ENCODE measurements around the gene FBXO28. TPM values are rescaled to one million over a fixed set of nuclear protein-coding genes. Genes with fewer than 3 reads are reported as not detected.
A peak's percentile ranks its signal among the peaks of the same experiment; 100 is the strongest.

The FBXO28 gene
- total RNA-seq, 1 donor from 2014 or later = 29.7 TPM

DNA sequence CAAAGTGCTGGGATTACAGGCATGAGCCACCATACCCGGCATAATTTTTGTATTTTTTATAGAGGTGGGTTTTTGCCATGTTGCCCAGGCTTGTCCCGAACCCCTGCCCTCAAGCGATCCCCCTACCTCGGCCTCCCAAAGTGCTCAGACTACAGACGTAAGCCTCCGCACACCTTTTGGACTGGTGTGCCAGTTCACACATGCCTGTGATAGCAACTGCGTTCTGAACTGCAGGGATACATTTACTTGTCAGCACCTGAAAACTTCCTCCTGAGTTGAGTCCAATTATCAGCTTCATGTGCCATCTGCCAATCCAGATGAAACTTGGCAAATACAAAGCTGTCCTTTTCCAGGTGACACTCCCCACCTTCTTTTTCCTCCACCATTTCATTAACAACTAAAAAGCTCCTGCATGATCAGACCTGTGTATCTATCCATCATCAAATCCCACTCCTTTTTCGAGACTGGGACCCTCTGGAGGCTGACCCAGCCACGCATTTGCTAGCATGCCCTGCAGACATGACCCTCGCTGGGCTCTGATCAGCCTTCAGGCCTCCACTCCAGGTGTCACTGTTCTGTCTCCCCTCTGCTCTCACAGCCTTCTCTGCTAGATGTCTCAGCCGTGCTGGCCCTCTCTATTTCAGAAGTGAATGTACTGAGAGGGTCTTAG lies 67.0 kb downstream of the FBXO28 start:
- DNase-seq (ENCODE audit: low spot score) (no peak), ATAC-seq (no peak)
- intact Hi-C loops (cut with DNase I) = no loop called here

DNA sequence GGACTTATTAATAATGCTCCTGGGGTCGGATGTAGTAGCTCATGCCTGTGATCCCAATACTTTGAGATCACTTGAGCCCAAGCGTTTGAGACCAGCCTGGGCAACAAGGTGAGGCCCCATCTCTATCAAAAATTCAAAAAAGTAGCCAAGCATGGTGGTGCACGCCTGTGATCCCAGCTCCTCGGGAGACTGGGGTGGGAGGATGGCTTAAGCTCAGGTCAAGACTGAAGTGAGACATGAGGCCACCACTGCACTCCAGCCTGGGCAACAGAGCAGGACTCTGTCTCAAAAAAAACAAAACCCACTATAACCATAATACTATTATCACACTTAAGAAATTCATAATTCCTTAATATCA lies 67.5 kb downstream of the FBXO28 start:
- DNase-seq (ENCODE audit: low spot score) (no peak), ATAC-seq (no peak)
- intact Hi-C loops (cut with DNase I) = no loop called here

DNA sequence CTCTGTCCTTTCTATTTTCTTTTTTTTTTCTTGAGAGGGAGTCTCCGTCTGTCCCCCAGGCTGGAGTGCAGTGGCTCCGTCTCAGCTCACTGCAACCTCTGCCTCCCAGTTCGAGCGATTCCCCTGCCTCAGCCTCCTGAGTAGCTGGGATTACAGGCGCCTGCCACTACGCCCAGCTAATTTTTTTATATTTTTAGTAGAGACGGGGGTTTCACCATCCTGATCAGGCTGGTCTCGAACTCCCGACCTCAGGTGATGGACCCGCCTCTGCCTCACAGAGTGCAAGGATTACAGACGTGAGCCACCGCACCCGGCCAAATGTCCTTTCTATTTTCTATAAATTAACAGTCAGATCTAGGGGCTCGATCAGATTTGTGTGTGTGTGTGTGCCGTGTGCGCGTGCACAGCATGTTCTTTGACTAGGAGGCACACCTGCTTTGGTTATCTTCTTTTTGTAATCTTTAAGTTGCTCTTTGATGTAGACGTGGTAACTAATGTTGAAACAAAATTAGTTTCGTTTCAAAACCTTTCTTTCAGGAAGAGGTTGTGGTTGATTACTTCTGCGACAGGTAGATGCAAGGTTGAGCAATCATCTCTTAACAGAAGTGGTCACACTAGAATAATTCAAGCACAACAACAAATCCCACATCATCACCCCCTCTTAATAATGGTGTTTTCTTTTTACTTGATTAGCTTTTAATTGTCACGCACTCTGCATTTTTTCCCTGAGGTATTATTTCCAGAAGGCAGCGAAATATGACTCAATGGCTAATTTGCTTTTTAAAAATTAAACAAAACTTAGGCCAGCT lies 68.3 kb downstream of the FBXO28 start:
- intact Hi-C loops (cut with DNase I) = no loop called here
- ATAC-seq (no peak), DNase-seq (ENCODE audit: low spot score) (no peak)

- intact Hi-C loops (cut with DNase I) = no loop called here
- ATAC-seq (peak; percentile 93), DNase-seq (ENCODE audit: low spot score) (peak; percentile 87)
Observed at GRCh38 chr1:224182866-224183590, 69.1 kb downstream of the FBXO28 start, which contains the start of gene DEGS1. DEGS1 (plus strand) TSS chr1:224183240; CDS start chr1:224183337, 97 bp downstream.

GRCh38 chr1:224183591-224184312 lies 69.8 kb downstream of the FBXO28 start:
- intact Hi-C loops (cut with DNase I) = no loop called here
- DNase-seq (ENCODE audit: low spot score) (peak; percentile 75), ATAC-seq (peak; percentile 79)

DNA sequence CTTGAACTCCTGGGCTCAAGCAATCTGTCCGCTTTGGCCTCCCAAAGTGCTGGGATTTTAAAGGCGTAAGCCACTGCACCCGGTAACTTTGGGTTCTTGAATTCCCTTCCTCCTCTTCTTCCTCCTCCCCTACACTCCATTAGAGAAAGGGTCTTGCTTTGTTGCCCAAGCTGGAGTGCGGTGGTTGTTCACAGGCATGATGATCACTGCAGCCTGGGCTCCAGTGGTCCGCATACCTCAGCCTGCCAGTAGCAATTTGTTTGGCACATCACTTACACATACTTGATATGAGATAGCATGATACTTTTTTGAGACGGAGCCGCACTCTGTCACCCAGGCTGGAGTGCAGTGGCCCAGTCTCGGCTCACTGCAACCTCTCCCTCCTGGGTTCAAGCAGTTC lies 71.3 kb downstream of the FBXO28 start:
- intact Hi-C loops (cut with DNase I) = no loop called here
- no peak for ATAC-seq

GRCh38 chr1:224188286-224188685 lies 74.4 kb downstream of the FBXO28 start:
- intact Hi-C loops (cut with DNase I) = no loop called here
- no peak for DNase-seq (ENCODE audit: low spot score)
- no peak for ATAC-seq

More for the DNA sequence above, 71.3 kb downstream of the FBXO28 start:
- DNase-seq (ENCODE audit: low spot score) = no peak

GRCh38 chr1:224189561-224189960 lies 75.7 kb downstream of the FBXO28 start:
- ATAC-seq (no peak), DNase-seq (ENCODE audit: low spot score) (no peak)
- intact Hi-C loops (cut with DNase I) = no loop called here

DNA sequence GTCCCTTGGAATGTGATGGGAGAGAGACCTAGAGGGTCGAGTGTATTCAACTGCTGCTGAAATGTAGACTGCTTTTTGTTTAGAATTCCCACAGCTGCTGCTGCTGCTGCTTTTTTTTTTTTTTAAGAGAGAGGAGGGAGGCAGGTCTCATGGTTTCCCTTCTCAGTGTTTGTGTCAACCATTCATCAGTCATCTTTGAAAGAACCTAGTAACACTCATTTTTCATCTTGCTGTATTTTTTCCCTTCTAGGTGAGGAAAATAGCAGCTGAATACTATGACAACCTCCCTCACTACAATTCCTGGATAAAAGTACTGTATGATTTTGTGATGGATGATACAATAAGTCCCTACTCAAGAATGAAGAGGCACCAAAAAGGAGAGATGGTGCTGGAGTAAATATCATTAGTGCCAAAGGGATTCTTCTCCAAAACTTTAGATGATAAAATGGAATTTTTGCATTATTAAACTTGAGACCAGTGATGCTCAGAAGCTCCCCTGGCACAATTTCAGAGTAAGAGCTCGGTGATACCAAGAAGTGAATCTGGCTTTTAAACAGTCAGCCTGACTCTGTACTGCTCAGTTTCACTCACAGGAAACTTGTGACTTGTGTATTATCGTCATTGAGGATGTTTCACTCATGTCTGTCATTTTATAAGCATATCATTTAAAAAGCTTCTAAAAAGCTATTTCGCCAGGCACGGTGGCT lies 78.3 kb downstream of the FBXO28 start:
- intact Hi-C loops (cut with DNase I) = loop anchor here (2.0 kb wide), 1 partner anchor 35 kb away; no protein-coding TSS in a partner anchor
- DNase-seq (ENCODE audit: low spot score) = no peak
- no peak for ATAC-seq

DNA sequence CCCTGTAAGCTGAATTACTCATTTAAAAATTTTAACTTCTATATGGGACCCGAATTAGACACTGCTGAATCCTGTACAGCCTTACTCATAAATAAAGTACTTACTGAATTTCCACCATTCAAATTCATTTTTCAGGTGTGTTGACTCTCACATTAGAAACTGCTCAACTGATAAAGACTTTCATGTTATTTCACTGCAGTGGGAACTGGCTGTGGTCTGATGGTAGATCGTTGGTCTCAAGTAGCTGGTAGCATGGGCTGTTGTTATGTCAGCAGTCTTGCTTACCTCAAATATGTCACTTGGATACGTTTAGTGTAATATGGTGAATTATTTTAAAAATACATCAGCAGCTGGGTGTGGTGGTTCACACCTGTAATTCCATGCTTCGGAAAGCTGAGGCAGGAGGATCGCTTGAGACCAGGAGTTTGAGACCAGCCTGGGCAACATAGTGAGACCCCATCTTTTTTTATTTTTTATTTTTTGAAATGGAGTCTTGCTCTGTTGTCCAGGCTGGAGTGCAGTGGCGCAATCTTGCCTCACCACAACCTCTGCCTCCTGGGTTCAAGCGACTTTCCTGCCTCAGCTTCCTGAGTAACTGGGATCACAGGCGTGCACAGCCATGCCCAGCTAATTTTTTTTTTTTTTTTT lies 79.5 kb downstream of the FBXO28 start:
- ATAC-seq (no peak), DNase-seq (ENCODE audit: low spot score) (no peak)
- intact Hi-C loops (cut with DNase I) = loop anchor here (2.0 kb wide), 1 partner anchor 37 kb away; no protein-coding TSS in a partner anchor

DNA sequence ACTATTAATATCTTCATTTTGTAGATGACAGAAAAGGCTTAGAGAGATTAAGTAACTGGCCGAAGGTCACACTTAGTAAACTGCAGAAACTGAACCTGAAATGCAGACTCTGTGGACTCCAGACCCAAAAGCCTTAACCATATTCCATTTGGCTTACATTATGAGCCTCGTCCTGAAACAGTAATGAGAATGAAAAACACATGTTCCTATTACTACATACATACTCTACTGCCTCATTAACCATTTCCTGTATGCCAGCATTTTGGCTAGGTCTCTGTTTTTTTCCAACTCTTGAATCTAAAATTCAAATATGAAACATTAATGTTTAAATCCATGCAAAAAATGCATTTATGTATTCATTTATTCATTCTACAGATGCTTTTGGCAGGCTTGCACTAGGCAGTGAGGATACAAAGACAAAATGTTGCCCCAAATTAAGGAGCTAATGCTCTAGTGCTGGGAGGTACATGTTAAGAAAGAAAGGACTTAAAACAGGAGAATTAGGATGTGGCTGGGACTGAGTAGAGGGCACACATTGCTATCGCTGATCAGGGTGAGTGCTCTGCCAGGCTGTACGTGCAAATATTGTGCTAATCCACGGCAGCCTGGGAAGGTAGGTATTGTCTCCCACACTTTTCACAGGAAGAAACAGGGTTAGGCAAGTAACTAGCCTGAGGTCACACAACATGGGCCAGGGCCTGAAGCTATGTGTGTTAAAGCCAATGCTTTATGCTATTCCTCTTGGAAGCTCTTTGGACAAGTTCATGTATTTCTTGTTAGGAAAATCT lies 83.1 kb downstream of the FBXO28 start:
- intact Hi-C loops (cut with DNase I) = no loop called here
- no peak for ATAC-seq
- no peak for DNase-seq (ENCODE audit: low spot score)

- no peak for ATAC-seq
Observed at GRCh38 chr1:224198572-224198971, 84.7 kb downstream of the FBXO28 start.

GRCh38 chr1:224199679-224200078 lies 85.8 kb downstream of the FBXO28 start:
- DNase-seq (ENCODE audit: low spot score) (no peak), ATAC-seq (no peak)
- intact Hi-C loops (cut with DNase I) = no loop called here

More at GRCh38 chr1:224198572-224198971, 84.7 kb downstream of the FBXO28 start:
- DNase-seq (ENCODE audit: low spot score) = no peak
- intact Hi-C loops (cut with DNase I) = no loop called here

- ATAC-seq (no peak), DNase-seq (ENCODE audit: low spot score) (no peak)
- intact Hi-C loops (cut with DNase I) = no loop called here
Observed at GRCh38 chr1:224201383-224201782, 87.5 kb downstream of the FBXO28 start.

GRCh38 chr1:224201853-224202252 lies 87.9 kb downstream of the FBXO28 start:
- intact Hi-C loops (cut with DNase I) = no loop called here
- DNase-seq (ENCODE audit: low spot score) (no peak), ATAC-seq (no peak)

DNA sequence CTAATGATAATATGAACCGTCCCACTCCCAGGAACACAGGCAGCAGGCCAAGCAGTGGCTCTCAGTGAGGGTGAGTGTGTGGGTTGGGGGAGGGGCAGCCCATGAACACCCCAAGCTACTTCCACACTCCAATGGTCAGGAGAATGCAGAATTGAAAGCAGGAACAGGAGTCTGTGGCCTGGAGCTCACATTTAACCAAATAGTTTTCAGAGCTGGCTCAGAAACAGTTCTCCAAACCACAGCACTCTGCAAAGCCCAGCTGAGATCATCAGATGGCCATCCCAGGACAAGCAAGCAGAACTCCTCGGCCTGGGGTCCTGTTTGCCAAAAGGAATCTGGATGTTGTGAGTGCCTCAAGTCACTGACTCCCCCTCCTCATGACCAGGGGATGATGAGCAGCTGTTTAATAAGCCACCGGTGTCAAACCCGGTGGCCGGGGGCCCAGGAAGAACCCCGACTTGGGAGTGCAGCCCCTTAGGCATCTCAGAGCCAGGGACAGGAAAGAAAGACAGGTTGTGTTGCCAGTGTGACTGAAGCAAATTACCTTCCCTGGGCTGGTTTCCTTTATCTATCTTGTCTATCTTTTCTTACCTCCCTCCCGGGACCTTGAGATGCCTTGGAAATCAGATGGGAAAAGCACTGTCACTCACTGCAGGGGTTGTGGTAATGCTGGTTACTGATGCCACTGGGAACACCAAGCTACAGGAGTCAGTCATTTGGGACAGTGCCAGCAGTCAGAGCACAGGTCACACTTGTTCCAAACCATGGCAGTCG lies 89.5 kb downstream of the FBXO28 start:
- ATAC-seq (peak; percentile 83), DNase-seq (ENCODE audit: low spot score) (peak; percentile 72)

More for the DNA sequence above, 89.5 kb downstream of the FBXO28 start:
- intact Hi-C loops (cut with DNase I) = no loop called here
